Measurements from ENCODE around the gene EXD3. TPM values are rescaled to one million over a fixed set of nuclear protein-coding genes. Genes with fewer than 3 reads are reported as not detected.

EXD3 gene
- total RNA-seq, 4 donors from 2014 or later = 2.8 to 16.8 (median 9.1) TPM

DNA sequence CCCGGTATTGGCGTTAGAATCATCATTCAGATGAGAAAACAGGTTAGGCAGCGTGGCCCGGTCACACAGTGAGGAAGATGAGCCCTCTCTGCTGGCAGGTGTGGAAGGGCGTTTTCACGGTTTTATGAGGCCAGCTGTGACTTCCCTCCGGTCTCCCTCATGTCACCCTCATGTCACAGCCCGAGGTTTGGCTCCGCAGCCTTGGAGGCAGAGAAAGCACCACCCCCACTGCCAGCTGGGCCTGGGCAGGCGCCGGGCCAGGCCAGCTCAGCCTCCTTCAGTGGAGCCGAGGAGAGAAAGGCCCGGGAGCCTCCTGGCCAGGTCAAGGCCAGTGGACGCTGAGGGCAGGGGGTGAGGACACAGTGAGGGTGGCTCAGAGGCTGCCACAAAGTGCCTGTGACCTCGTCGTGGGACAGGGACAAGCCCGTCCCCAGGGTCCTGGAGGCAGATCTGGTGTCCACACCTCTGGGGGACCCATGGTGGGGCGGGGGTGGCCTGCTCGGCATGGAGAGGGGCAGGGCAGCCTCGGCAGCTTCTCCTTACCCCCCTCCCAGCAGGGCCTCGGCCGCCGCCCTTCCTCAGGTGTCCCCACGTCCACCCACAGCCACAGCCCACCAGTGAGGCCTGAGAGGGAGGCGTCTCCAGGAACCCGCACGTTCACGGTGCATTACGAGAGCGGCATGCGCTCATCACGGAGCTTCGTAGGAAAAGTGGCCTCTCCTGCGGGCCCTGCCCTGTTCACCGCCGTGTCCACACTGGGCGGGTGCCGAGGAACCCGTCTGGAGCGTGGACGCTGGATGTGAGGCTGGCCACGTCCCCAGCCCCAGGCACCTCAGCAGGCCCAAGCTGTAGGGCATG lies 32.2 kb downstream of the EXD3 start:
- intact Hi-C loops (cut with DNase I) = no loop called here
- 55 to 80% methylated on average over 12 to 16 of the region's 42 CpGs for WGBS, 2 donors
- TF ChIP-seq, protein P1, sequence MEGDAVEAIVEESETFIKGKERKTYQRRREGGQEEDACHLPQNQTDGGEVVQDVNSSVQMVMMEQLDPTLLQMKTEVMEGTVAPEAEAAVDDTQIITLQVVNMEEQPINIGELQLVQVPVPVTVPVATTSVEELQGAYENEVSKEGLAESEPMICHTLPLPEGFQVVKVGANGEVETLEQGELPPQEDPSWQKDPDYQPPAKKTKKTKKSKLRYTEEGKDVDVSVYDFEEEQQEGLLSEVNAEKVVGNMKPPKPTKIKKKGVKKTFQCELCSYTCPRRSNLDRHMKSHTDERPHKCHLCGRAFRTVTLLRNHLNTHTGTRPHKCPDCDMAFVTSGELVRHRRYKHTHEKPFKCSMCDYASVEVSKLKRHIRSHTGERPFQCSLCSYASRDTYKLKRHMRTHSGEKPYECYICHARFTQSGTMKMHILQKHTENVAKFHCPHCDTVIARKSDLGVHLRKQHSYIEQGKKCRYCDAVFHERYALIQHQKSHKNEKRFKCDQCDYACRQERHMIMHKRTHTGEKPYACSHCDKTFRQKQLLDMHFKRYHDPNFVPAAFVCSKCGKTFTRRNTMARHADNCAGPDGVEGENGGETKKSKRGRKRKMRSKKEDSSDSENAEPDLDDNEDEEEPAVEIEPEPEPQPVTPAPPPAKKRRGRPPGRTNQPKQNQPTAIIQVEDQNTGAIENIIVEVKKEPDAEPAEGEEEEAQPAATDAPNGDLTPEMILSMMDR (IDR thresholded peaks at IDR 0.05) = no peak
- TF ChIP-seq POLR2A (IDR thresholded peaks at IDR 0.05) = no peak
- Histone ChIP-seq H3K4me1 (peaks cover 0 to 21% (median 6%) of the 10 kb centered on the region in 3 donors), H3K27ac (peak overlapping the region; percentile 1 to 86 (median 60)), H3K9me3 (no peaks in the 10 kb centered on the region), H3K4me3 (peak overlapping the region in 1 of 4 donors; percentile 28), H3K27me3 (no peaks in the 10 kb centered on the region), H3K36me3 (peaks cover 0 to 49% (median 0%) of the 10 kb centered on the region in 3 donors)
- no peak for DNase-seq

DNA sequence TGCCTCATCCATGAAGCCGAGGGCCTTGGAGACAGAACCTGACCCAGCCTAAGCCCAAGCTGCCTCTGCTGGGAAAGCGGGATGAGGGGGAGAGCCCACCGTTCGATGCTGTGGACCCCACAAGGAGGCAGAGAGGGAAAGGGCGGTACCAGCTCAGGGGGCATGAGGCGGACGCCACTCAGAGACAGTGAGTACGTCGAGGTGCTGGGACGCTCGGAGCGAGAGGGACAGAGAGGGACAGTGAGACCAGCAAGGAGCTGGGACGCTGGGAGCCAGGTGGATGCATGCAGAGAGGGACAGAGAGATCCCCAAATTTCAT lies 33.6 kb downstream of the EXD3 start:
- Histone ChIP-seq H3K4me1 (peaks cover 0 to 21% (median 6%) of the 10 kb centered on the region in 3 donors), H3K27me3 (no peaks in the 10 kb centered on the region), H3K36me3 (peaks cover 0 to 35% (median 0%) of the 10 kb centered on the region in 3 donors), H3K9me3 (no peaks in the 10 kb centered on the region), H3K4me3 (no peak overlapping the region), H3K27ac (no peak overlapping the region)
- TF ChIP-seq POLR2A (IDR thresholded peaks at IDR 0.05) = no peak
- TF ChIP-seq, protein P1 (IDR thresholded peaks at IDR 0.05) = no peak
- no peak for DNase-seq
- intact Hi-C loops (cut with DNase I) = no loop called here
- WGBS, 2 donors = 90 to 95% methylated on average over 11 to 12 of the region's 13 CpGs

DNA sequence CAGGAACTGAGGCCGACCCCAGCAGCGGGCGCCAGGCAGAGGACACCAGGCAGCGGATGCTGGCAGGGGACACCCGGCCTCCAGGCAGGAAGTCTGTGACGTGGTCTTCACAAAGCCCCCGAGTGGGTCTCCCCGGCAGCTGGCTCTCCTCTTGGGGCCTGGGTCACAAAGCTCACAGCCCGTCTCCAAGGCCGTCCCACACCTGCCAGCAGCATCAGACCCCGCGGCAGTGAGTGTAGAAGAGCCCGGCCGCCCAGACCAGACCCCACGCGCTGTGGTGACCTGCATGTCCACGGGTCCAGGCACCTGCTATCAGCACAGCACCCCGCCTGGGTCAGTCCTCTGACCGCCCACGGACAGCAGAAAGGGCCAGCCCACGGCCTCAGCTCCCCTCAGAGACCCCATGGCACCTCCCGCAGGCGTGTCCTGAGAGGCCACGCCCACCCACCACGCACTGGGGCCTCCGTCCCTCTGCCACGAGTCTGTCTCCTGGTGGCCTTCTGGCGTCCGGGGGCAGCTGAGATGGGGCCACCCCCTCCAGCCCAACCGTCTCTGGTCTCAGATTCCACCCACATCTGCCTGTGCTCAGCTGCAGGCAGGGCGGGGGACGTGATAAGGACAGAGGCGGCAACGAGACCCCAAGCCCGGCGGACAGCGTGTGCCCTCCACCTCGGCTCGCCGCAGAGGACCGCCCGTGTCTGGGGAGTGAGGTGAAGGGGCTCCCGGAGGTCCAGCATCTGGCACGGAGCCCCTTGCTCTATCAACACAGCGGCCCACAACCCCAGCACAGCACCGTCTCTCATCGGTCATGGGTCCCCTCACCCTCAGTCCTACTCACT lies 34.2 kb downstream of the EXD3 start:
- TF ChIP-seq, protein P1 (IDR thresholded peaks at IDR 0.05) = no peak
- no peak for TF ChIP-seq POLR2A (IDR thresholded peaks at IDR 0.05)
- Histone ChIP-seq H3K36me3 (peaks cover 0 to 34% (median 0%) of the 10 kb centered on the region in 3 donors), H3K9me3 (no peaks in the 10 kb centered on the region), H3K4me1 (peaks cover 0 to 21% (median 6%) of the 10 kb centered on the region in 3 donors), H3K4me3 (no peak overlapping the region), H3K27me3 (no peaks in the 10 kb centered on the region), H3K27ac (no peak overlapping the region)
- intact Hi-C loops (cut with DNase I) = no loop called here
- WGBS, 2 donors = 87 to 90% methylated on average over 6 to 17 of the region's 47 CpGs
- DNase-seq = no peak

DNA sequence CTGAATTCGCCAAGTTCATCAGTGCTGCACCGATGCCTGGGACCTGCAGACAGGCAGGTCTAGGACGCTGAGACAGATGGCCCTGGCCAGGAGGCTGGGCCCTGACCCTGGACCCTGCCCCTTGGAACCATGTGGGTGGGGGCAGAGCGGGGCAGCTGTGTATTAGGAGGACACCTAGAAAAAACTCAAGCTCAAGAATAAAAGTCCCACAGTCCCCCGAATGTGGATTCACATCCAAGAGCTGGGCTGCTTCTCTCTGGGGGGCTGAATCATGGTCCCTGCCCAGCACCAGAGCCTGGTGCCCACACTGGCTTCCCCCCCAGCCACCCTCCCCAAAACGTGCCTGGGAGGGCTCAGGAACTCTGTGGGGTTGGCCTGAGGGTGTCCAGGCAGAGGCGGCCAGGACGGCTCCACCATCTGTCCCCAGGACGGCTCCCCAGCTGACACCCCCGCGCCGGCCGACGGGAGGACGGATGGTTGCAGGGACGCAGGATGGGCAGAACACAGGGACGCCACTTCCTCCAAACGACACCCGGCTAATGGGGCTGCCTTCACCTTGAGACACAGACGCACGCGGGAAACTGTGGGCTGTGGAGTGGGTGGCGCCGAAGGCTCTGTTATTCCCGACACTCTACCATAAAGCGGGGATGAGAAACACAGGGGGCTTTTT lies 34.9 kb downstream of the EXD3 start:
- peaks cover 0 to 26% (median 0%) of the 10 kb centered on the region in 3 donors for H3K36me3 ChIP-seq
- no peak for DNase-seq
- H3K27ac ChIP-seq = peak overlapping the region; percentile 26 to 77 (median 54)
- peaks cover 0 to 21% (median 6%) of the 10 kb centered on the region in 3 donors for H3K4me1 ChIP-seq
- no peaks in the 10 kb centered on the region for H3K27me3 ChIP-seq
- TF ChIP-seq, protein P1 (IDR thresholded peaks at IDR 0.05) = no peak
- TF ChIP-seq POLR2A (IDR thresholded peaks at IDR 0.05) = no peak
- H3K4me3 ChIP-seq = no peak overlapping the region
- intact Hi-C loops (cut with DNase I) = no loop called here
- H3K9me3 ChIP-seq = no peaks in the 10 kb centered on the region
- 92 to 95% methylated on average over 4 to 5 of the region's 26 CpGs for WGBS, 2 donors
